H1 (cell line): ENCODE results near the gene INPP5F. TPM values are rescaled to one million over a fixed set of nuclear protein-coding genes. Genes with fewer than 3 reads are reported as not detected.

Experiments used
- NANOG ChIP-seq: IDR thresholded peaks from 2 replicates; pipeline ENCODE4 v1.6.1; 2011; ENCODE audit warnings: low read length, low read depth, mild to moderate bottlenecking, inconsistent platforms; ENCODE audit not compliant: insufficient read depth, poor library complexity, severe bottlenecking
- SIN3A ChIP-seq, 2 experiments: IDR thresholded peaks in 1 of 2; conservative IDR thresholded peaks in 1 of 2; 2 replicates each; pipeline ENCODE4 v1.6.1; 2011 to 2012; ENCODE audit warnings: low read length in 2 of 2, improper control_type of control experiment in 1 of 2, low read depth in 1 of 2, mild to moderate bottlenecking in 1 of 2
- TAF7 ChIP-seq: optimal IDR thresholded peaks from 2 replicates; pipeline ENCODE3; 2011; ENCODE audit warnings: low read depth, mild to moderate bottlenecking, inconsistent platforms, low read length, moderate library complexity, borderline replicate concordance
- polyA plus RNA-seq, 7 experiments: library from polyadenylated mRNA; depleted of rRNA in 3 of 7; stranded (reverse) in 5 of 7; unstranded in 2 of 7; fragments of >200 nt in 5 of 7; fragments of 200-250 nt in 2 of 7; gene quantifications; 1 replicate in 5 of 7; 2 replicates in 1 of 7; 4 replicates in 1 of 7; pipeline versions ENCODE4 v1.2.1 to v1.2.3, GENCODE V29; 2011 to 2013; ENCODE audit warnings: missing spikeins in 2 of 7, mixed read lengths in 2 of 7
- total RNA-seq: library from RNA; stranded (reverse); fragmentation: NEBNext Ultra II Directional; extraction: Animal tissue kit (Norgen Biotek cat#: 25700); gene quantifications from 2 replicates; pipeline ENCODE4 v1.2.1, GENCODE V29; 2021

INPP5F gene
- total and polyA plus RNA-seq, 2 of the 8 experiments (the other 6 are each of a cell fraction or from before 2014, with no cell fraction given): 50.1 to 101 TPM

GRCh38 chr10:119761106-119761505 is 35.3 kb downstream of the INPP5F start (continued):
- TF ChIP-seq TAF7 (no peak), SIN3A (conservative IDR thresholded peaks at IDR 0.05 in 1 of 2, IDR thresholded peaks at IDR 0.05 in 1 of 2; ENCODE audit: low read depth in 1 of 2, low read length in 2 of 2) (no peak), NANOG (no peak)
